ENCODE results near the gene TSPAN4. TPM values are rescaled to one million over a fixed set of nuclear protein-coding genes. Genes with fewer than 3 reads are reported as not detected.

TSPAN4 gene
- total and polyA plus RNA-seq, 9 of the 15 experiments (the other 6 are each of a cell fraction or from before 2014, with no cell fraction given) = 0.07 to 31.0 (median 15.7) TPM

GRCh38 chr11:803770-804598 lies 38.7 kb upstream of the TSPAN4 start:
- FAIRE-seq (no peak), DNase-seq (ENCODE audit: extremely low read depth in 1 of 4, low spot score in 3 of 4) (no peak), ATAC-seq (no peak)
- ChIA-PET POLR2A (interaction anchor here (1.0 to 1.9 kb wide), 4 partner anchors 9 to 25 kb away, joined by 3 to 4 read pairs (median 4); no protein-coding TSS in a partner anchor), CTCF (ENCODE audit: low intra/inter-chr PET ratio) (no interaction called here)
- peak overlapping the region; percentile 65 for H3K4me3 ChIP-seq
- H3K4me2 ChIP-seq (ENCODE audit: insufficient read depth, low read length) = peak overlapping the region; percentile 85
- 76% methylated on average over 15 of the region's 26 CpGs for WGBS (ENCODE audit: insufficient coverage, low coverage, missing lambda C conversion rate)
- no peaks in the 10 kb centered on the region for H3K27me3 ChIP-seq (ENCODE audit: control insufficient read depth in 2 of 2, insufficient read depth in 2 of 2, low read length in 2 of 2)
- intact Hi-C loops (cut with micrococcal nuclease) (loop anchor here (2.0 kb wide), 1 partner anchor 29 kb away; the partner anchor contains the start of gene CD151), in situ Hi-C loops (cut with MboI) (no loop called here)
- peaks cover 38% of the 10 kb centered on the region; the same call in 1 of the 3 replicates for H3K36me3 ChIP-seq (ENCODE audit: control insufficient read depth, insufficient read depth, low read length)
- no TSS peak for BruUV-seq (replicated peaks)
- no peak overlapping the region for H2AFZ ChIP-seq (ENCODE audit: low read depth, low read length)
- no peak overlapping the region; the same call in 2 of the 3 replicates for H3K27ac ChIP-seq (ENCODE audit: extremely low read depth, low read depth, low read length)
- H3K9me3 ChIP-seq (replicated peaks; ENCODE audit: control insufficient read depth, insufficient read depth, low read depth, low read length) = no peaks in the 10 kb centered on the region
- H3K79me2 ChIP-seq (ENCODE audit: control insufficient read depth, insufficient read depth, low read length) = peaks cover 33% of the 10 kb centered on the region
- H3K9ac ChIP-seq (ENCODE audit: insufficient read depth in 1 of 2, low read depth in 2 of 2, low read length in 2 of 2) = peak overlapping the region; percentile 52 to 97
- H3K9me1 ChIP-seq (ENCODE audit: control insufficient read depth, insufficient read depth, low read length) = no peaks in the 10 kb centered on the region
- H4K20me1 ChIP-seq (replicated peaks; ENCODE audit: control insufficient read depth, insufficient read depth, low read length) = no peaks in the 10 kb centered on the region
- H3K4me1 ChIP-seq (replicated peaks in 1 of 2; ENCODE audit: control insufficient read depth in 2 of 2, insufficient read depth in 2 of 2, low read length in 2 of 2) = peaks cover 10 to 87% of the 10 kb centered on the region in 2 experiments; a peak in 4 of 5 replicates
- TF ChIP-seq FIP1L1 (IDR thresholded peaks at IDR 0.05; ENCODE audit: low read depth, low read length, poor library complexity, severe bottlenecking) (peak; percentile 52), ELK3 (CRISPR knock-in tag; IDR thresholded peaks at IDR 0.05) (no peak), CTBP1 (IDR thresholded peaks at IDR 0.05; ENCODE audit: borderline replicate concordance) (no peak), ATF7 (IDR thresholded peaks at IDR 0.05) (no peak), GTF2B (IDR thresholded peaks at IDR 0.05; ENCODE audit: extremely low read depth, insufficient read length) (no peak), E2F6 (IDR thresholded peaks at IDR 0.05; ENCODE audit: borderline replicate concordance in 1 of 2, extremely low read depth in 1 of 2, insufficient read depth in 1 of 2, insufficient read length in 1 of 2, low read depth in 1 of 2, low read length in 1 of 2, poor library complexity in 1 of 2, severe bottlenecking in 1 of 2) (peak in 1 of 2 experiments; percentile 25), ZBTB1 (CRISPR knock-in tag; IDR thresholded peaks at IDR 0.05; ENCODE audit: borderline replicate concordance, low read depth) (0 out of 2 replicates have a peak, but pooled peaks have one; percentile 61), POLR2G (IDR thresholded peaks at IDR 0.05; ENCODE audit: low read depth, low read length) (peak; percentile 74; the same call in 1 of the 2 replicates), CCNT2 (IDR thresholded peaks at IDR 0.05; ENCODE audit: borderline replicate concordance, extremely low read depth, insufficient read length, low read depth, low read length) (no peak), CHD1 (IDR thresholded peaks at IDR 0.05; ENCODE audit: low read length) (peak; percentile 11), SMARCA5 (IDR thresholded peaks at IDR 0.05) (no peak), OTX1 (CRISPR knock-in tag; IDR thresholded peaks at IDR 0.05) (no peak), RHOXF2B (CRISPR knock-in tag; conservative IDR thresholded peaks at IDR 0.05) (no peak), FUS (optimal IDR thresholded peaks at IDR 0.05; ENCODE audit: low read depth, low read length) (no peak), RBM39 (optimal IDR thresholded peaks at IDR 0.05; ENCODE audit: low read depth, low read length) (no peak)

Data from K562 (cell line).